GM12801 (cell line): ENCODE data around the gene CDK5R2.

ENCODE experiments used
- CTCF ChIP-seq: IDR thresholded peaks from one replicate; pipeline ENCODE4 v1.5.1; 2011; ENCODE audit warnings: control low read depth; ENCODE audit not compliant: insufficient read length; ENCODE audit errors: extremely low read depth

Gene CDK5R2

GRCh38 chr2:218998414-218999002, 39.0 kb downstream of the CDK5R2 start:
- TF ChIP-seq CTCF: no peak

- TF ChIP-seq CTCF: no peak
Measured at GRCh38 chr2:218999021-218999880, 39.8 kb downstream of the CDK5R2 start.

GRCh38 chr2:218999881-219000568, 40.6 kb downstream of the CDK5R2 start:
- no peak for TF ChIP-seq CTCF

- TF ChIP-seq CTCF: no peak
Measured at GRCh38 chr2:219000569-219000960, 41.1 kb downstream of the CDK5R2 start.

GRCh38 chr2:219001100-219001576, 41.7 kb downstream of the CDK5R2 start:
- no peak for TF ChIP-seq CTCF

GRCh38 chr2:219001577-219002394, 42.3 kb downstream of the CDK5R2 start:
- no peak for TF ChIP-seq CTCF
